Transverse colon (tissue), 4 donors: Measurements from ENCODE around the gene ALDH4A1.

Experiments used
- EP300 ChIP-seq: sonication (generic); formaldehyde crosslinking; IDR thresholded peaks from one replicate; pipeline ENCODE4 v1.6.1; 2017; ENCODE audit warnings: antibody characterized with exemption, low read depth
- POLR2A ChIP-seq: fragments of 450-650 bp; IDR thresholded peaks from one replicate; pipeline ENCODE4 v1.6.1; 2016; ENCODE audit warnings: antibody characterized with exemption, mild to moderate bottlenecking, moderate library complexity
- POLR2AphosphoS5 ChIP-seq, 3 donors: sonication (generic); formaldehyde crosslinking; IDR thresholded peaks; one replicate each; pipeline ENCODE4 v1.6.1; 2016; ENCODE audit warnings: antibody characterized with exemption in 3 of 3
- TF ChIP-seq, protein P1 (sequence below), 5 experiments: fragments of 200-600 bp in 3 of 5; fragments of 450-650 bp in 2 of 5; sonication (generic) in 3 of 5; IDR thresholded peaks; 1 replicate in 2 of 5; 2 replicates in 3 of 5; pipeline ENCODE4 v1.5.1; 2016 to 2017; ENCODE audit warnings: antibody characterized with exemption in 5 of 5, inconsistent platforms in 3 of 5, mild to moderate bottlenecking in 2 of 5, moderate library complexity in 1 of 5

DNA sequence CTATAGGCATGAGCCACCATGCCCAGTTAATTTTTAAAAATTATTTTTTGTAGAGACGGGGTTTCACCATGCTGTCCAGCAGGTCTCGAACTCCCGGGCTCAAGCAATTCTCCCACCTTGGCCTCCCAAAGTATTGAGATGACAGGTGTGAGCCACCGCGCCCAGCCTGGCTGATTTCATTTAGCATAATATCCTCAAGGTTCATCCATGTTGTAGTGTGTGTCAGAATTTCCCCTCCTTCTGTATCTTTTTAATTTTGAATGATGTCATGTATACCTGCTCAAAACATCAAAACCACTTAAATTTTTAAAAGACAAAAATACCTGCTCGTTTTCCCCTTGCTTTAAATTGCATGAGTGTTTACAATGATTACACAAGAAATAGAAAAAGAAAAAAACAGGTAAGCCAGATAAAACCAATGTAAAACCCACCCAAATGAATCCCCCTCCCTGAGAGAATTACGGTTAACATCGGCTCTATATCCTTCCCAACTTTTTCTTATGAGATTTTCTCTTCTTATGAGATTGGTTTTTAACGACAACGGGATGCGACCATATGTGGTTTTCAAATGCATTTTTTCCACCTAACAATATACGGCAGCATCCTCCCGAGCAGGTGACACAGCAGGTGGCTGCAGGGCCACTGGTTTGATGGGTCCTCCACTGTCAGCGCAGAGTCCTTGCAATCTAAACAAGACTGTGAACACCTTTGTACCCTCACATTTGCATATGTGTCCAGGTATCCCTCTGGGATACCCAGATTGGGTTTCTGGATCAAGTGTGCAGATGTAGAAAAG is 32.0 kb upstream of the ALDH4A1 start:
- no peak for TF ChIP-seq EP300
- no peak for TF ChIP-seq POLR2A
- TF ChIP-seq, protein P1, sequence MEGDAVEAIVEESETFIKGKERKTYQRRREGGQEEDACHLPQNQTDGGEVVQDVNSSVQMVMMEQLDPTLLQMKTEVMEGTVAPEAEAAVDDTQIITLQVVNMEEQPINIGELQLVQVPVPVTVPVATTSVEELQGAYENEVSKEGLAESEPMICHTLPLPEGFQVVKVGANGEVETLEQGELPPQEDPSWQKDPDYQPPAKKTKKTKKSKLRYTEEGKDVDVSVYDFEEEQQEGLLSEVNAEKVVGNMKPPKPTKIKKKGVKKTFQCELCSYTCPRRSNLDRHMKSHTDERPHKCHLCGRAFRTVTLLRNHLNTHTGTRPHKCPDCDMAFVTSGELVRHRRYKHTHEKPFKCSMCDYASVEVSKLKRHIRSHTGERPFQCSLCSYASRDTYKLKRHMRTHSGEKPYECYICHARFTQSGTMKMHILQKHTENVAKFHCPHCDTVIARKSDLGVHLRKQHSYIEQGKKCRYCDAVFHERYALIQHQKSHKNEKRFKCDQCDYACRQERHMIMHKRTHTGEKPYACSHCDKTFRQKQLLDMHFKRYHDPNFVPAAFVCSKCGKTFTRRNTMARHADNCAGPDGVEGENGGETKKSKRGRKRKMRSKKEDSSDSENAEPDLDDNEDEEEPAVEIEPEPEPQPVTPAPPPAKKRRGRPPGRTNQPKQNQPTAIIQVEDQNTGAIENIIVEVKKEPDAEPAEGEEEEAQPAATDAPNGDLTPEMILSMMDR (IDR thresholded peaks at IDR 0.05): no peak
- TF ChIP-seq POLR2AphosphoS5 (IDR thresholded peaks at IDR 0.05): no peak
